Neural cell (in vitro differentiated cells): ENCODE data around the gene PTPN20. TPM values are rescaled to one million over a fixed set of nuclear protein-coding genes. Genes with fewer than 3 reads are reported as not detected.

ENCODE experiments used
- H2AFZ ChIP-seq: fragments of 200-600, 300-800 bp; sonication (generic), shearing (Covaris generic); 2 replicates; pipeline ENCODE4 v1.6.0; 2014; ENCODE audit warnings: low read depth, mild to moderate bottlenecking, antibody characterized with exemption, low read length, moderate library complexity
- H3F3A ChIP-seq: fragments of 200-600 bp; shearing (Covaris generic); 2 replicates; pipeline ENCODE4 v1.6.1; 2016; ENCODE audit warnings: mild to moderate bottlenecking, moderate library complexity, mixed read lengths, antibody characterized with exemption, low read length; ENCODE audit not compliant: insufficient read depth, poor library complexity, severe bottlenecking
- H3K27ac ChIP-seq: fragments of 200-600, 300-800 bp; sonication (generic), shearing (Covaris generic); 2 replicates; pipeline ENCODE4 v1.5.1; 2014; ENCODE audit warnings: mild to moderate bottlenecking, low read length, moderate library complexity
- H3K27me3 ChIP-seq: fragments of 300-800, 200-600 bp; sonication (generic), shearing (Covaris generic); 2 replicates; pipeline ENCODE4 v1.6.0; 2014; ENCODE audit warnings: mild to moderate bottlenecking, low read depth, low read length, moderate library complexity; ENCODE audit not compliant: insufficient read depth
- H3K36me3 ChIP-seq: fragments of 300-800, 200-600 bp; sonication (generic), shearing (Covaris generic); 2 replicates; pipeline ENCODE4 v1.5.1; 2014; ENCODE audit warnings: mild to moderate bottlenecking, antibody characterized with exemption, low read length, moderate library complexity; ENCODE audit not compliant: insufficient read depth
- H3K4me2 ChIP-seq: fragments of 300-800, 200-600 bp; sonication (generic), shearing (Covaris generic); 2 replicates; pipeline ENCODE4 v1.6.0; 2014; ENCODE audit warnings: mild to moderate bottlenecking, low read length
- H3K4me3 ChIP-seq: fragments of 300-800, 200-600 bp; sonication (generic), shearing (Covaris generic); 2 replicates; pipeline ENCODE4 v1.5.1; 2014; ENCODE audit warnings: mild to moderate bottlenecking, low read length, moderate library complexity
- H3K79me2 ChIP-seq: fragments of 200-600 bp; shearing (Covaris generic); replicated peaks from 2 replicates; pipeline ENCODE4 v1.6.0; 2014; ENCODE audit warnings: mild to moderate bottlenecking, low read length, moderate library complexity; ENCODE audit not compliant: insufficient read depth
- H3K9ac ChIP-seq: fragments of 300-800, 200-600 bp; sonication (generic), shearing (Covaris generic); 2 replicates; pipeline ENCODE4 v1.6.1; 2016; ENCODE audit warnings: mild to moderate bottlenecking, low read length, mixed read lengths
- H3K9me2 ChIP-seq: fragments of 200-600 bp; shearing (Covaris generic); 2 replicates; pipeline ENCODE4 v1.6.1; 2016; ENCODE audit warnings: mild to moderate bottlenecking, low read length, mixed read lengths; ENCODE audit not compliant: insufficient read depth
- H3K9me3 ChIP-seq: fragments of 200-600, 300-800 bp; sonication (generic), shearing (Covaris generic); 2 replicates; pipeline ENCODE4 v1.6.1; 2016; ENCODE audit warnings: mild to moderate bottlenecking, mixed run types, low read length, moderate library complexity, mixed read lengths
- H4K20me1 ChIP-seq: fragments of 200-600 bp; shearing (Covaris generic); 2 replicates; pipeline ENCODE4 v1.6.1; 2016; ENCODE audit warnings: mild to moderate bottlenecking, mixed run types; ENCODE audit not compliant: insufficient read depth
- EP300 ChIP-seq: fragments of 450-650 bp; conservative IDR thresholded peaks from 2 replicates; pipeline ENCODE4 v1.6.1; 2014; ENCODE audit warnings: antibody characterized with exemption, mild to moderate bottlenecking, moderate library complexity; ENCODE audit not compliant: poor library complexity, severe bottlenecking
- EZH2 ChIP-seq: fragments of 200-600, 300-800 bp; shearing (Covaris generic), sonication (generic); IDR thresholded peaks from 2 replicates; pipeline ENCODE4 v1.6.1; 2014; ENCODE audit warnings: antibody characterized with exemption, low read length, borderline replicate concordance, mild to moderate bottlenecking; ENCODE audit not compliant: insufficient read depth, poor library complexity, severe bottlenecking
- MXI1 ChIP-seq: fragments of 450-650 bp; conservative IDR thresholded peaks from 2 replicates; pipeline ENCODE4 v1.6.1; 2014; ENCODE audit warnings: antibody characterized with exemption, mild to moderate bottlenecking; ENCODE audit not compliant: poor library complexity, severe bottlenecking
- POLR2AphosphoS5 ChIP-seq: IDR thresholded peaks from 2 replicates; pipeline ENCODE4 v1.6.1; 2012
- RAD21 ChIP-seq: fragments of 450-650 bp; conservative IDR thresholded peaks from 2 replicates; pipeline ENCODE4 v1.6.1; 2014; ENCODE audit warnings: antibody characterized with exemption, mild to moderate bottlenecking, moderate library complexity
- SMC3 ChIP-seq: fragments of 450-650 bp; conservative IDR thresholded peaks from 2 replicates; pipeline ENCODE4 v1.6.1; 2014; ENCODE audit warnings: antibody characterized with exemption, mild to moderate bottlenecking, moderate library complexity; ENCODE audit not compliant: poor library complexity
- TAF1 ChIP-seq: IDR thresholded peaks from 2 replicates; pipeline ENCODE4 v1.6.1; 2012; ENCODE audit warnings: low read depth
- polyA plus RNA-seq: library from polyadenylated mRNA; depleted of rRNA; stranded (reverse); fragments of >200 nt; gene quantifications from 2 replicates; pipeline ENCODE4 v1.2.3, GENCODE V29; 2014
- TF ChIP-seq, protein P1 (sequence below): IDR thresholded peaks from 2 replicates; pipeline ENCODE4 v1.6.1; 2012; ENCODE audit warnings: borderline replicate concordance
- TF ChIP-seq, protein P2 (sequence below): fragments of 450-650 bp; IDR thresholded peaks from 2 replicates; pipeline ENCODE4 v1.5.1; 2014; ENCODE audit warnings: antibody characterized with exemption, mild to moderate bottlenecking, moderate library complexity; ENCODE audit not compliant: poor library complexity, severe bottlenecking

Gene PTPN20
- polyA plus RNA-seq, 1 donor from 2014 or later: not detected

DNA sequence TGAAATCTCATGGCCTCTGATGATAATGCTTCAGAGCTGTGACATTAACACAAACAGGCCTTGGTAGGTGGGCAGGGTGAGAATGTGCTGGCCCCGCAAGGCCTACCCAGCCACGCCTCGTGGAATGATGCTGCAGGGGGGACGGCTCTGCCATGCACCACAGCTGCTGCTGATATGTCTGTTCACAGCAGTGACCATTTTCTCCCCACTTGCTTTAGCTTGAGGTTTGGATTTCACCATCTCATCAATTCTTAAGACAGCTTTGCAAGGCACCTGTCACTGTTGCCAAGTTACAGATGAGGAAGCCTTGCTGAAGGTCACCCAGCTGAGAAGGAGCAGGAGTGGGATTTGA, 128.3 kb downstream of the PTPN20 start:
- Histone ChIP-seq H3K36me3 (no peaks in the 10 kb centered on the region), H3K9me2 (no peaks in the 10 kb centered on the region), H3K27ac (no peak overlapping the region), H3K4me2 (no peak overlapping the region), H3K9me3 (no peaks in the 10 kb centered on the region), H2AFZ (no peak overlapping the region), H3K9ac (no peak overlapping the region), H3K27me3 (no peaks in the 10 kb centered on the region), H3K79me2 (no peaks in the 10 kb centered on the region), H4K20me1 (no peaks in the 10 kb centered on the region), H3F3A (no peaks in the 10 kb centered on the region), H3K4me3 (no peak overlapping the region)
- TF ChIP-seq TAF1 (no peak), EP300 (no peak), RAD21 (no peak), SMC3 (no peak), EZH2 (no peak), MXI1 (no peak), POLR2AphosphoS5 (no peak)
- TF ChIP-seq, protein P1, sequence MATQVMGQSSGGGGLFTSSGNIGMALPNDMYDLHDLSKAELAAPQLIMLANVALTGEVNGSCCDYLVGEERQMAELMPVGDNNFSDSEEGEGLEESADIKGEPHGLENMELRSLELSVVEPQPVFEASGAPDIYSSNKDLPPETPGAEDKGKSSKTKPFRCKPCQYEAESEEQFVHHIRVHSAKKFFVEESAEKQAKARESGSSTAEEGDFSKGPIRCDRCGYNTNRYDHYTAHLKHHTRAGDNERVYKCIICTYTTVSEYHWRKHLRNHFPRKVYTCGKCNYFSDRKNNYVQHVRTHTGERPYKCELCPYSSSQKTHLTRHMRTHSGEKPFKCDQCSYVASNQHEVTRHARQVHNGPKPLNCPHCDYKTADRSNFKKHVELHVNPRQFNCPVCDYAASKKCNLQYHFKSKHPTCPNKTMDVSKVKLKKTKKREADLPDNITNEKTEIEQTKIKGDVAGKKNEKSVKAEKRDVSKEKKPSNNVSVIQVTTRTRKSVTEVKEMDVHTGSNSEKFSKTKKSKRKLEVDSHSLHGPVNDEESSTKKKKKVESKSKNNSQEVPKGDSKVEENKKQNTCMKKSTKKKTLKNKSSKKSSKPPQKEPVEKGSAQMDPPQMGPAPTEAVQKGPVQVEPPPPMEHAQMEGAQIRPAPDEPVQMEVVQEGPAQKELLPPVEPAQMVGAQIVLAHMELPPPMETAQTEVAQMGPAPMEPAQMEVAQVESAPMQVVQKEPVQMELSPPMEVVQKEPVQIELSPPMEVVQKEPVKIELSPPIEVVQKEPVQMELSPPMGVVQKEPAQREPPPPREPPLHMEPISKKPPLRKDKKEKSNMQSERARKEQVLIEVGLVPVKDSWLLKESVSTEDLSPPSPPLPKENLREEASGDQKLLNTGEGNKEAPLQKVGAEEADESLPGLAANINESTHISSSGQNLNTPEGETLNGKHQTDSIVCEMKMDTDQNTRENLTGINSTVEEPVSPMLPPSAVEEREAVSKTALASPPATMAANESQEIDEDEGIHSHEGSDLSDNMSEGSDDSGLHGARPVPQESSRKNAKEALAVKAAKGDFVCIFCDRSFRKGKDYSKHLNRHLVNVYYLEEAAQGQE: no peak
- TF ChIP-seq, protein P2, sequence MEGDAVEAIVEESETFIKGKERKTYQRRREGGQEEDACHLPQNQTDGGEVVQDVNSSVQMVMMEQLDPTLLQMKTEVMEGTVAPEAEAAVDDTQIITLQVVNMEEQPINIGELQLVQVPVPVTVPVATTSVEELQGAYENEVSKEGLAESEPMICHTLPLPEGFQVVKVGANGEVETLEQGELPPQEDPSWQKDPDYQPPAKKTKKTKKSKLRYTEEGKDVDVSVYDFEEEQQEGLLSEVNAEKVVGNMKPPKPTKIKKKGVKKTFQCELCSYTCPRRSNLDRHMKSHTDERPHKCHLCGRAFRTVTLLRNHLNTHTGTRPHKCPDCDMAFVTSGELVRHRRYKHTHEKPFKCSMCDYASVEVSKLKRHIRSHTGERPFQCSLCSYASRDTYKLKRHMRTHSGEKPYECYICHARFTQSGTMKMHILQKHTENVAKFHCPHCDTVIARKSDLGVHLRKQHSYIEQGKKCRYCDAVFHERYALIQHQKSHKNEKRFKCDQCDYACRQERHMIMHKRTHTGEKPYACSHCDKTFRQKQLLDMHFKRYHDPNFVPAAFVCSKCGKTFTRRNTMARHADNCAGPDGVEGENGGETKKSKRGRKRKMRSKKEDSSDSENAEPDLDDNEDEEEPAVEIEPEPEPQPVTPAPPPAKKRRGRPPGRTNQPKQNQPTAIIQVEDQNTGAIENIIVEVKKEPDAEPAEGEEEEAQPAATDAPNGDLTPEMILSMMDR: no peak

DNA sequence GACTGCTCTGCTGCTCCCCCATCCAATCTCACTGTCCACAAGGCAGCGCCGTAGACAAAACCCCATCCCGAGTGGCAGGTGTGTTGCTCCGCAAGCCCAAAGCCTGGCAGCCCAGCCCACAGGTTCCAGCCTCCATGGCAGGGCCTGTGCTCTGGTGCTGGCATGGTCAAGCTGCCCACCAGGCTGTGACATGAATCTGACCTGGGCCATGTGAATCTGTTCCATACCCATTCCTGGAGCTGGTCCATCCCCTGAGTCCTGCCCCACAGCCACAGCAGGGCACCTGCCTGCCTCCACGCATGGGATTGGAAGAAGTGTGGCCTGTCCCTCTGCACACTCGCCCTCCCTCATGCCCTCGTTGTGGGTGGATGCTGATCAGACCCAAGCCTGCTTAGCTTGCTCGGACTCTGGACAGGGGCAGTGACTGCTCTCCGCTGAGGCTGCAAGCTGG, 128.8 kb downstream of the PTPN20 start:
- Histone ChIP-seq H3K4me2 (no peak overlapping the region), H3K36me3 (no peaks in the 10 kb centered on the region), H3F3A (no peaks in the 10 kb centered on the region), H4K20me1 (no peaks in the 10 kb centered on the region), H3K4me3 (no peak overlapping the region), H3K9me2 (no peaks in the 10 kb centered on the region), H3K9me3 (no peaks in the 10 kb centered on the region), H2AFZ (no peak overlapping the region), H3K9ac (no peak overlapping the region), H3K27me3 (no peaks in the 10 kb centered on the region), H3K79me2 (no peaks in the 10 kb centered on the region), H3K27ac (no peak overlapping the region)
- no peak for TF ChIP-seq SMC3

DNA sequence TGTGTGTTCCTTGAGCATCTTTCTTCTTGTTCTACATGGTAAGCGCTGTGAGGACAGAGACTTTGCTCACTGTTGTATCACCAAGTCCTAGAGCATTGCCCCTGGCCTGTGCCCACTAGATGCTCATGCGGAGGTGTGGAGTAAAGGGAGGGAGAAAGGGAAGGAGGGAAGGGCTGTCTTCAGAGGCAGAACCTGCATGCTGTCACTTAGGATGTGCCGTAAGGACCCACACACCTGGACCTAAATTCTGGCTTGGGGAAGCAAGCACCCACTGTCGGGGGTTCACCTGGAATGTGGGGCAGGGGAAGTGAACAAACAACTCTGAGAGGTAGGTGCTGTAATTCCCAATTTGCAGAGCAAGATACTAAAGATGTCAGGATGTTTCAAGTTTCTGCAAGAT, 129.5 kb downstream of the PTPN20 start:
- Histone ChIP-seq H3K9me2 (no peaks in the 10 kb centered on the region), H4K20me1 (no peaks in the 10 kb centered on the region), H3K4me2 (no peak overlapping the region), H3K27me3 (no peaks in the 10 kb centered on the region), H3K79me2 (no peaks in the 10 kb centered on the region), H3K27ac (no peak overlapping the region), H2AFZ (no peak overlapping the region), H3F3A (no peaks in the 10 kb centered on the region), H3K9ac (no peak overlapping the region), H3K36me3 (no peaks in the 10 kb centered on the region), H3K9me3 (no peaks in the 10 kb centered on the region), H3K4me3 (no peak overlapping the region)
- TF ChIP-seq MXI1: no peak
- no peak for TF ChIP-seq EZH2
- TF ChIP-seq, protein P1: no peak
- TF ChIP-seq SMC3: no peak
- TF ChIP-seq, protein P2: no peak
- TF ChIP-seq TAF1: no peak
- TF ChIP-seq RAD21: no peak
- TF ChIP-seq POLR2AphosphoS5: no peak
